ENCODE results near the gene PDLIM1.

DNA sequence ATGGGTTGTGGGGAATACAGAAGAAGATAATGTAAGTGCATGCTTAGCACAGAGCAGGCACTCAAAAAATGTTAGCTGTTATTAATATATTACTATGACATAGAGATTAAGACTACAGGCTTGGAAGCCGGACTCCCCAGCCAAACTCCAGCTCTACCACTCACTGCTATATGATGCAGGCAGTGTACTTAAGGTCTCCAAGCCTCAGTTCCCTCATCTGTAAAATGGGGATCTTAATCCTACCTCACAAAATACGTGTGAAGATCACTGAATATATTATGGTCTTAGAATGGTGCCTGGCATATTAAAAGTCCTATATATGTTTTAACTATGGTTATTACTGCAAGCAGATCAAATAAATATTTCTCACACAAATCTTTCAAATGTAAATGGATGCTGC is 5.2 kb downstream of the PDLIM1 start:
- TF ChIP-seq EZH2 (optimal IDR thresholded peaks at IDR 0.05; ENCODE audit: low read depth, low read length) (no peak), EZH2phosphoT487 (IDR thresholded peaks at IDR 0.05; ENCODE audit: low read length) (no peak)
- TF ChIP-seq, protein P1, sequence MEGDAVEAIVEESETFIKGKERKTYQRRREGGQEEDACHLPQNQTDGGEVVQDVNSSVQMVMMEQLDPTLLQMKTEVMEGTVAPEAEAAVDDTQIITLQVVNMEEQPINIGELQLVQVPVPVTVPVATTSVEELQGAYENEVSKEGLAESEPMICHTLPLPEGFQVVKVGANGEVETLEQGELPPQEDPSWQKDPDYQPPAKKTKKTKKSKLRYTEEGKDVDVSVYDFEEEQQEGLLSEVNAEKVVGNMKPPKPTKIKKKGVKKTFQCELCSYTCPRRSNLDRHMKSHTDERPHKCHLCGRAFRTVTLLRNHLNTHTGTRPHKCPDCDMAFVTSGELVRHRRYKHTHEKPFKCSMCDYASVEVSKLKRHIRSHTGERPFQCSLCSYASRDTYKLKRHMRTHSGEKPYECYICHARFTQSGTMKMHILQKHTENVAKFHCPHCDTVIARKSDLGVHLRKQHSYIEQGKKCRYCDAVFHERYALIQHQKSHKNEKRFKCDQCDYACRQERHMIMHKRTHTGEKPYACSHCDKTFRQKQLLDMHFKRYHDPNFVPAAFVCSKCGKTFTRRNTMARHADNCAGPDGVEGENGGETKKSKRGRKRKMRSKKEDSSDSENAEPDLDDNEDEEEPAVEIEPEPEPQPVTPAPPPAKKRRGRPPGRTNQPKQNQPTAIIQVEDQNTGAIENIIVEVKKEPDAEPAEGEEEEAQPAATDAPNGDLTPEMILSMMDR (IDR thresholded peaks at IDR 0.05; ENCODE audit: low read length): no peak
